Neural progenitor cell (in vitro differentiated cells): ENCODE measurements around the gene KCNC3. TPM values are rescaled to one million over a fixed set of nuclear protein-coding genes. Genes with fewer than 3 reads are reported as not detected.

Experiments used
- DNase-seq: peaks from one replicate; pipeline ENCODE4 v3.0.0-alpha.2; 2016; ENCODE audit warnings: low spot score
- H2AFZ ChIP-seq: fragments of 200-600 bp; sonication (generic); replicated peaks from 2 replicates; pipeline ENCODE4 v1.6.1; 2016; ENCODE audit warnings: antibody characterized with exemption
- H3F3A ChIP-seq: fragments of 200-600 bp; sonication (generic); 2 replicates; pipeline ENCODE4 v1.6.1; 2016; ENCODE audit warnings: antibody characterized with exemption, low read depth
- H3K27ac ChIP-seq: fragments of 200-600 bp; sonication (generic); 2 replicates; pipeline ENCODE4 v1.5.1; 2016; ENCODE audit warnings: mild to moderate bottlenecking
- H3K27me3 ChIP-seq: fragments of 200-600 bp; sonication (generic); 2 replicates; pipeline ENCODE4 v1.6.1; 2016; ENCODE audit warnings: mild to moderate bottlenecking, moderate library complexity
- H3K36me3 ChIP-seq: fragments of 200-600 bp; sonication (generic); 2 replicates; pipeline ENCODE4 v1.5.1; 2016
- H3K4me1 ChIP-seq: fragments of 200-600 bp; sonication (generic); 2 replicates; pipeline ENCODE4 v1.6.1; 2016; ENCODE audit warnings: mixed run types
- H3K4me2 ChIP-seq: fragments of 200-600 bp; sonication (generic); 2 replicates; pipeline ENCODE4 v1.6.1; 2016
- H3K4me3 ChIP-seq: fragments of 200-600 bp; sonication (generic); 2 replicates; pipeline ENCODE4 v1.5.1; 2016
- H3K79me2 ChIP-seq: fragments of 200-600 bp; sonication (generic); 2 replicates; pipeline ENCODE4 v1.6.1; 2016; ENCODE audit warnings: low read depth
- H3K9ac ChIP-seq: fragments of 200-600 bp; sonication (generic); 2 replicates; pipeline ENCODE4 v1.6.1; 2016
- H3K9me3 ChIP-seq: fragments of 200-600 bp; sonication (generic); 2 replicates; pipeline ENCODE4 v1.5.1; 2016; ENCODE audit warnings: low read depth
- H4K20me1 ChIP-seq: fragments of 200-600 bp; sonication (generic); 2 replicates; pipeline ENCODE4 v1.6.1; 2016; ENCODE audit warnings: low read depth
- H3K27ac Mint-ChIP-seq: 3 replicates; pipeline ENCODE4 v1.8.0; 2021; ENCODE audit warnings: mixed read lengths
- H3K27me3 Mint-ChIP-seq: 2 replicates; pipeline ENCODE4 v1.8.0; 2022; ENCODE audit warnings: low read depth, mild to moderate bottlenecking, inconsistent platforms, moderate library complexity, mixed read lengths; ENCODE audit not compliant: insufficient read depth
- H3K36me3 Mint-ChIP-seq: 3 replicates; pipeline ENCODE4 v1.8.0; 2021; ENCODE audit warnings: mixed read lengths
- H3K4me1 Mint-ChIP-seq: 3 replicates; pipeline ENCODE4 v1.8.0; 2021; ENCODE audit warnings: mixed read lengths
- H3K4me3 Mint-ChIP-seq: 3 replicates; pipeline ENCODE4 v1.8.0; 2021; ENCODE audit warnings: mild to moderate bottlenecking, moderate library complexity, mixed read lengths
- H3K9me3 Mint-ChIP-seq: 3 replicates; pipeline ENCODE4 v1.8.0; 2020; ENCODE audit warnings: mixed read lengths
- EZH2 ChIP-seq: fragments of 200-600 bp; sonication (generic); IDR thresholded peaks from 2 replicates; pipeline ENCODE4 v1.6.1; 2017; ENCODE audit warnings: antibody characterized with exemption, mild to moderate bottlenecking, moderate library complexity
- EZH2phosphoT487 ChIP-seq: fragments of 200-600 bp; sonication (generic); IDR thresholded peaks from 2 replicates; pipeline ENCODE4 v1.6.1; 2017; ENCODE audit warnings: antibody characterized with exemption
- total RNA-seq: library from RNA; depleted of rRNA; stranded (reverse); fragments of >200 nt; gene quantifications from 2 replicates; pipeline ENCODE4 v1.2.3, GENCODE V29; 2015; ENCODE audit warnings: low replicate concordance
- TF ChIP-seq, protein P1 (sequence below): fragments of 200-600 bp; sonication (generic); IDR thresholded peaks from 2 replicates; pipeline ENCODE4 v1.5.1; 2017; ENCODE audit warnings: antibody characterized with exemption, mild to moderate bottlenecking

KCNC3 gene
- total RNA-seq, 1 donor from 2014 or later: 0.41 TPM

DNA sequence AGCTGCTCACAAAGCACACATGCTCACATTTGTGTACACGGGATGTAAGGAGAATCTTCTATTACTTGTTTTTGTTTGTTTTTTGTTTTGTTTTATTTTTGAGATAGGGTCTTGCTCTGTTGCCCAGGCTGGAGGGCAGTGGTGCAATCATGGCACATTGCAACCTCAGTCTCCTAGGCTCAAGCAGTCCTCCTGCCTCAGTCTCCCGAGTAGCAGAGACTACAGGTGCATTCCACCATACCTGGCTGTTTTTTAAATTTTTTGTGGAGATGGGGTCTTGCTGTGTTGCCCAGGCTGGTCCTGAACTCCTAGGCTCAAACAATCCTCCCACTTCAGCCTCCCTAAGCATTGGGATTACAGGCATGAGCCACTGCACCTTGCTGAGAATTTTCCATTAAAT lies 41.8 kb downstream of the KCNC3 start:
- Mint-ChIP-seq H3K27ac (no peak overlapping the region), H3K4me3 (no peak overlapping the region), H3K9me3 (peaks cover 21% of the 10 kb centered on the region), H3K4me1 (no peaks in the 10 kb centered on the region), H3K27me3 (peaks cover 6% of the 10 kb centered on the region), H3K36me3 (peaks cover 20% of the 10 kb centered on the region)
- H3K4me2 ChIP-seq: no peak overlapping the region
- H3K79me2 ChIP-seq: no peaks in the 10 kb centered on the region
- no peak overlapping the region for H3K9ac ChIP-seq
- no peaks in the 10 kb centered on the region for H3K4me1 ChIP-seq
- TF ChIP-seq, protein P1, sequence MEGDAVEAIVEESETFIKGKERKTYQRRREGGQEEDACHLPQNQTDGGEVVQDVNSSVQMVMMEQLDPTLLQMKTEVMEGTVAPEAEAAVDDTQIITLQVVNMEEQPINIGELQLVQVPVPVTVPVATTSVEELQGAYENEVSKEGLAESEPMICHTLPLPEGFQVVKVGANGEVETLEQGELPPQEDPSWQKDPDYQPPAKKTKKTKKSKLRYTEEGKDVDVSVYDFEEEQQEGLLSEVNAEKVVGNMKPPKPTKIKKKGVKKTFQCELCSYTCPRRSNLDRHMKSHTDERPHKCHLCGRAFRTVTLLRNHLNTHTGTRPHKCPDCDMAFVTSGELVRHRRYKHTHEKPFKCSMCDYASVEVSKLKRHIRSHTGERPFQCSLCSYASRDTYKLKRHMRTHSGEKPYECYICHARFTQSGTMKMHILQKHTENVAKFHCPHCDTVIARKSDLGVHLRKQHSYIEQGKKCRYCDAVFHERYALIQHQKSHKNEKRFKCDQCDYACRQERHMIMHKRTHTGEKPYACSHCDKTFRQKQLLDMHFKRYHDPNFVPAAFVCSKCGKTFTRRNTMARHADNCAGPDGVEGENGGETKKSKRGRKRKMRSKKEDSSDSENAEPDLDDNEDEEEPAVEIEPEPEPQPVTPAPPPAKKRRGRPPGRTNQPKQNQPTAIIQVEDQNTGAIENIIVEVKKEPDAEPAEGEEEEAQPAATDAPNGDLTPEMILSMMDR: no peak
- TF ChIP-seq EZH2 (no peak), EZH2phosphoT487 (no peak)
- no peak overlapping the region for H2AFZ ChIP-seq
- H3F3A ChIP-seq: no peaks in the 10 kb centered on the region
- no peak overlapping the region for H3K4me3 ChIP-seq
- no peak overlapping the region for H3K27ac ChIP-seq
- no peaks in the 10 kb centered on the region for H3K27me3 ChIP-seq
- H4K20me1 ChIP-seq: no peaks in the 10 kb centered on the region
- no peaks in the 10 kb centered on the region for H3K36me3 ChIP-seq
- no peak for DNase-seq
- peaks cover 10% of the 10 kb centered on the region for H3K9me3 ChIP-seq

DNA sequence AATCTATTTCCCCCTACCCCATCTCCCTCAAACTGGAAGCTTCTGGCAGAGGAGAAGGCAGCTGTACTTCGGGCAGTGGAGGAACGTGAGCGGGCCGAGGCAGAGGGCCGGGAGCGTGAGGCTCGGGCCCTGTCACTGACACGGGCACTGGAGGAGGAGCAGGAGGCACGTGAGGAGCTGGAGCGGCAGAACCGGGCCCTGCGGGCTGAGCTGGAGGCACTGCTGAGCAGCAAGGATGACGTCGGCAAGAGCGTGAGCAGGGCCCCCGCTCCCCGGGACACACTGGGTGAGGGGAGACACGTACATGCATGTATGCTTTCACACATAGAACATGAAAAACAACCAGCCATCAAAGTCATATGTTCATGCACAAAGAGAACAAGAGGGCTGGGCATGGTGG lies 42.7 kb downstream of the KCNC3 start:
- no peaks in the 10 kb centered on the region for H3K79me2 ChIP-seq
- no peak overlapping the region for H3K27ac ChIP-seq
- no peaks in the 10 kb centered on the region for H4K20me1 ChIP-seq
- no peak for DNase-seq
- Mint-ChIP-seq H3K27ac (no peak overlapping the region), H3K9me3 (peaks cover 21% of the 10 kb centered on the region), H3K4me1 (no peaks in the 10 kb centered on the region), H3K4me3 (no peak overlapping the region), H3K27me3 (peaks cover 6% of the 10 kb centered on the region), H3K36me3 (peaks cover 20% of the 10 kb centered on the region)
- no peaks in the 10 kb centered on the region for H3K27me3 ChIP-seq
- no peak for TF ChIP-seq EZH2phosphoT487
- no peaks in the 10 kb centered on the region for H3K4me1 ChIP-seq
- H2AFZ ChIP-seq: no peak overlapping the region
- H3K9ac ChIP-seq: no peak overlapping the region
- no peaks in the 10 kb centered on the region for H3K36me3 ChIP-seq
- peaks cover 10% of the 10 kb centered on the region for H3K9me3 ChIP-seq
- H3K4me2 ChIP-seq: no peak overlapping the region
- no peak overlapping the region for H3K4me3 ChIP-seq
- no peaks in the 10 kb centered on the region for H3F3A ChIP-seq

DNA sequence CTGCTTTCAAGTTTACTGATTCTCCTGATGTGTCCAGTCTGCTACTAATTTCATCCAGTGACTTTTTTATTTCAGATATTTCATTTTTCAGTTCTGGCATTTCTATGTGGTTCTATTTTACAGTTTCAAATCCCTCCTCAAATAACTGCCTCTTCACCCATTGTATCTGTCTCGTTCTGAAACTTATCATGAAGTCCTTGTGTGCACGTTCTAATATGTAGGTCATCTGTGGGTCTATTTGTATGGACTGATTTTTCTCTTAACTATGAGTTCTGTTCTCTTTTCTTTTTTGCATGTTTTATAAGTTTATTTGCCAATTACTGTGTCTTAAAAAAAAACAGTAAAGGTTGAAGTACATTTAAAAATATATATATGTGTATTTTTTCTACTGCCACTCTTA lies 43.3 kb downstream of the KCNC3 start:
- Histone ChIP-seq H3K27me3 (no peaks in the 10 kb centered on the region), H3K36me3 (no peaks in the 10 kb centered on the region), H3F3A (no peaks in the 10 kb centered on the region), H3K4me1 (no peaks in the 10 kb centered on the region), H3K4me3 (no peak overlapping the region), H3K79me2 (no peaks in the 10 kb centered on the region), H3K27ac (no peak overlapping the region), H3K9me3 (peaks cover 10% of the 10 kb centered on the region), H4K20me1 (no peaks in the 10 kb centered on the region), H2AFZ (no peak overlapping the region), H3K9ac (no peak overlapping the region), H3K4me2 (no peak overlapping the region)
- DNase-seq: no peak
- Mint-ChIP-seq H3K9me3 (peaks cover 21% of the 10 kb centered on the region), H3K27me3 (peaks cover 6% of the 10 kb centered on the region), H3K36me3 (peaks cover 20% of the 10 kb centered on the region), H3K27ac (no peak overlapping the region), H3K4me1 (no peaks in the 10 kb centered on the region), H3K4me3 (no peak overlapping the region)
- TF ChIP-seq, protein P1: no peak
- TF ChIP-seq EZH2: no peak

DNA sequence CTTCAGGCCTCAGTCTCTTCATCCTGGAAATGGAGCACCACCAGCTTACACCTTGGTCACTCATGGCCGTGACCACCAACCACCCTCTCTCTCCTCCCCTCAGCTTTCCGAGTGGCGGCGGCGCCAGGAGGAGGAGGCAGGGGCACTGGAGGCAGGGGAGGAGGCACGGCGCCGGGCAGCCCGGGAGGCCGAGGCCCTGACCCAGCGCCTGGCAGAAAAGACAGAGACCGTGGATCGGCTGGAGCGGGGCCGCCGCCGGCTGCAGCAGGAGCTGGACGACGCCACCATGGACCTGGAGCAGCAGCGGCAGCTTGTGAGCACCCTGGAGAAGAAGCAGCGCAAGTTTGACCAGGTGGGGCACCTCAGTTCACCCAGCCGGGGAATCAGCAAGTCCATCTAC lies 47.7 kb downstream of the KCNC3 start:
- no peak for DNase-seq
- H3K27me3 ChIP-seq: no peaks in the 10 kb centered on the region
- H3F3A ChIP-seq: no peaks in the 10 kb centered on the region
- H3K4me1 ChIP-seq: no peaks in the 10 kb centered on the region
- Mint-ChIP-seq H3K4me3 (no peak overlapping the region), H3K27ac (no peak overlapping the region), H3K4me1 (no peaks in the 10 kb centered on the region), H3K9me3 (peaks cover 14% of the 10 kb centered on the region), H3K27me3 (peaks cover 2% of the 10 kb centered on the region), H3K36me3 (peaks cover 7% of the 10 kb centered on the region)
- peaks cover 10% of the 10 kb centered on the region for H3K9me3 ChIP-seq
- H3K79me2 ChIP-seq: no peaks in the 10 kb centered on the region
- H4K20me1 ChIP-seq: no peaks in the 10 kb centered on the region
- TF ChIP-seq EZH2phosphoT487: no peak
- TF ChIP-seq, protein P1: no peak
- H3K36me3 ChIP-seq: no peaks in the 10 kb centered on the region
- no peak overlapping the region for H3K4me2 ChIP-seq
- H2AFZ ChIP-seq: no peak overlapping the region
- H3K27ac ChIP-seq: no peak overlapping the region
- H3K4me3 ChIP-seq: no peak overlapping the region
- H3K9ac ChIP-seq: no peak overlapping the region
